ENCODE data around the gene TECPR1.

- TF ChIP-seq EGR1 (IDR thresholded peaks at IDR 0.05): no peak
- no peak for TF ChIP-seq TAF1 (IDR thresholded peaks at IDR 0.05; ENCODE audit: low read depth)
- TF ChIP-seq MAX (IDR thresholded peaks at IDR 0.05): no peak
Measured at GRCh38 chr7:98223351-98223897, 28.6 kb downstream of the TECPR1 start.

Data from Ishikawa (cell line).